Measurements from ENCODE around the gene COX6A2. TPM values are rescaled to one million over a fixed set of nuclear protein-coding genes. Genes with fewer than 3 reads are reported as not detected.
A peak's percentile ranks its signal among the peaks of the same experiment; 100 is the strongest.
"Not testable (repeated sequence)": the region's sequence is repeated elsewhere in the genome, so short reads cannot be mapped to it uniquely, and the experiment has no call there.

The COX6A2 gene
- total and polyA plus RNA-seq, 2 donors (not counting 1 experiment from before 2014, with no cell fraction given), result not detected

DNA sequence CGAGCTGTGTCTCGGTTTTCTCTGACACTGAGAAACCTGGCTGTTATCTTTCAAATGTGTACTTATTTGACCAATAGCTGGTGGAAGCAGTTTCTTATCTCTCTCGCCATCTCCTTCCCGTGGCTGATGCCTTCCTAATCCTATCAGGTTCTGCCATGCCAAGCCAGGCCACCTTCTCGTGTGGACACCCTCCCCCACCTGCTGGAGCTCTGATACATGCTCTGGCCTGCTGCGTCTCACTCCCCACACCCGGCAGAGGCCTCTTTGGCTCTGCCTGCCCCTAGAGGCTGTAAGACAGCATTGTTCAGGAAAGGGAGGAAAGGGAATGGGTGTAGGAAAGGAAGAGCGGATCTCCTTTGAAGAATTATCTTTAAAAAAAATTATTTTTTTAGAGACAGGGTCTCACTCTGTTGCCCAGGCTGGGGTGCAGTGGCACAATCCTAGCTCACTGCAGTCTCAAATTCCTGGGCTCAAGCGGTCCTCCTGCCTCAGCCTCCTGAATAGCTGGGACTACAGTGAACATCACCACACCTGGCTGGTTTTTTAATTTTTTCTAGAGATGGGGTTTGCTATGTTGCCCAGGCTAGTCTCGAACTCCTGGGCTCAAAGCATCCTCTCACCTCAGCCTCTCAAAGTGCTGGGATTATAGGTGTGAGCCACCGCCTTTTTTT is 23.7 kb upstream of the COX6A2 start:
- no peak overlapping the region for H3K4me3 ChIP-seq (replicated peaks in 1 of 4; ENCODE audit: control extremely low read depth in 1 of 4, insufficient read depth in 1 of 4, low read depth in 3 of 4, low read length in 4 of 4)
- no peaks in the 10 kb centered on the region for H3K27me3 ChIP-seq (ENCODE audit: control insufficient read depth, insufficient read depth, low read length)
- peak; percentile 72 to 78 for DNase-seq (ENCODE audit: low read depth in 2 of 2)
- H2AFZ ChIP-seq (ENCODE audit: low read length), result no peak overlapping the region
- no peak overlapping the region for H3K9ac ChIP-seq (ENCODE audit: insufficient read depth, low read length)
- H3K4me2 ChIP-seq (ENCODE audit: extremely low read depth, insufficient read depth, low read length), result peak overlapping the region; percentile 42
- no peak for TF ChIP-seq EZH2 (IDR thresholded peaks at IDR 0.05; ENCODE audit: low read length, missing control alignments)
- peak; percentile 62 to 79 for TF ChIP-seq CTCF (conservative IDR thresholded peaks at IDR 0.05 in 1 of 2, IDR thresholded peaks at IDR 0.05 in 1 of 2; ENCODE audit: low read depth in 1 of 2, low read length in 2 of 2)
- H3K36me3 ChIP-seq (ENCODE audit: control insufficient read depth, insufficient read depth, low read length), result no peaks in the 10 kb centered on the region
- H3K79me2 ChIP-seq (ENCODE audit: control insufficient read depth, insufficient read depth, low read length), result peaks cover 21% of the 10 kb centered on the region
- H3K9me3 ChIP-seq (ENCODE audit: control insufficient read depth, insufficient read depth, low read depth, low read length), result no peaks in the 10 kb centered on the region
- peaks cover 20% of the 10 kb centered on the region for H3K4me1 ChIP-seq (ENCODE audit: control insufficient read depth, extremely low read depth, insufficient read depth, low read length)
- no peaks in the 10 kb centered on the region for H4K20me1 ChIP-seq (ENCODE audit: control insufficient read depth, extremely low read depth, insufficient read depth, low read length)
- peak overlapping the region; percentile 91 for H3K27ac ChIP-seq (ENCODE audit: insufficient read depth, low read length)

GRCh38 chr16:31451201-31451600 is 23.0 kb upstream of the COX6A2 start:
- Histone ChIP-seq H3K4me2 (ENCODE audit: extremely low read depth, insufficient read depth, low read length) (no peak overlapping the region), H3K79me2 (ENCODE audit: control insufficient read depth, insufficient read depth, low read length) (peaks cover 16% of the 10 kb centered on the region), H3K4me1 (ENCODE audit: control insufficient read depth, extremely low read depth, insufficient read depth, low read length) (peaks cover 20% of the 10 kb centered on the region), H3K9me3 (ENCODE audit: control insufficient read depth, insufficient read depth, low read depth, low read length) (no peaks in the 10 kb centered on the region), H3K9ac (ENCODE audit: insufficient read depth, low read length) (no peak overlapping the region), H4K20me1 (ENCODE audit: control insufficient read depth, extremely low read depth, insufficient read depth, low read length) (no peaks in the 10 kb centered on the region), H3K36me3 (ENCODE audit: control insufficient read depth, insufficient read depth, low read length) (no peaks in the 10 kb centered on the region), H3K4me3 (replicated peaks in 1 of 4; ENCODE audit: control extremely low read depth in 1 of 4, insufficient read depth in 1 of 4, low read depth in 3 of 4, low read length in 4 of 4) (no peak overlapping the region), H3K27ac (ENCODE audit: insufficient read depth, low read length) (no peak overlapping the region), H3K27me3 (ENCODE audit: control insufficient read depth, insufficient read depth, low read length) (no peaks in the 10 kb centered on the region), H2AFZ (ENCODE audit: low read length) (no peak overlapping the region)
- TF ChIP-seq EZH2 (IDR thresholded peaks at IDR 0.05; ENCODE audit: low read length, missing control alignments), result no peak
- TF ChIP-seq CTCF (conservative IDR thresholded peaks at IDR 0.05 in 1 of 2, IDR thresholded peaks at IDR 0.05 in 1 of 2; ENCODE audit: low read depth in 1 of 2, low read length in 2 of 2), result no peak
- DNase-seq (ENCODE audit: low read depth in 2 of 2), result no peak

DNA sequence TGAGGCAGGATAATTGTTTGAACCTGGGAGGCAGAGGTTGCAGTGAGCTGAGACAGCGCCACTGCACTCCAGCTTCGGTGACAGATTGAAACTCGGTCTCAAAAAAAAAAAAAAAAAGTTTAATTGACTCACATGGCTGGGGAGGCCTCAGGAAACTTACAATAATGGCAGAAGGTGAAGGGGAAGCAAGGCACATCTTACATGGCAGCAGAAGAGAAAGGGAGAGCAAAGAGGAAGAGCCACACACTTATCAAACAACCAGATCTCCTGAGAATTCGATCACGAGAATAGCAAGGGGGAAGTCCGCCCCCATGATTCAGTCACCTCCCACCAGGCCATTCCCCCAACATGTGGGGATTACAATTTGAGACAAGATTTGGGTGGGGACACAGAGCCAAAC is 17.8 kb upstream of the COX6A2 start:
- not testable (repeated sequence) for H3K4me3 ChIP-seq (replicated peaks in 1 of 4; ENCODE audit: control extremely low read depth in 1 of 4, insufficient read depth in 1 of 4, low read depth in 3 of 4, low read length in 4 of 4); H3K9ac ChIP-seq (ENCODE audit: insufficient read depth, low read length)

More for the DNA sequence above, 17.8 kb upstream of the COX6A2 start:
- not testable (repeated sequence) for H4K20me1 ChIP-seq (ENCODE audit: control insufficient read depth, extremely low read depth, insufficient read depth, low read length); H3K27me3 ChIP-seq (ENCODE audit: control insufficient read depth, insufficient read depth, low read length); H3K4me1 ChIP-seq (ENCODE audit: control insufficient read depth, extremely low read depth, insufficient read depth, low read length); H3K79me2 ChIP-seq (ENCODE audit: control insufficient read depth, insufficient read depth, low read length); H3K27ac ChIP-seq (ENCODE audit: insufficient read depth, low read length); H3K36me3 ChIP-seq (ENCODE audit: control insufficient read depth, insufficient read depth, low read length); H2AFZ ChIP-seq (ENCODE audit: low read length); H3K4me2 ChIP-seq (ENCODE audit: extremely low read depth, insufficient read depth, low read length); DNase-seq (ENCODE audit: low read depth in 2 of 2); H3K9me3 ChIP-seq (ENCODE audit: control insufficient read depth, insufficient read depth, low read depth, low read length)

All from fibroblast of lung (primary cell).